Measurements from ENCODE around the gene VCL. TPM values are rescaled to one million over a fixed set of nuclear protein-coding genes. Genes with fewer than 3 reads are reported as not detected.

Gene VCL
- total and polyA plus RNA-seq, 9 of the 15 experiments (the other 6 are each of a cell fraction or from before 2014, with no cell fraction given): 29.8 to 186 (median 76.4) TPM

DNA sequence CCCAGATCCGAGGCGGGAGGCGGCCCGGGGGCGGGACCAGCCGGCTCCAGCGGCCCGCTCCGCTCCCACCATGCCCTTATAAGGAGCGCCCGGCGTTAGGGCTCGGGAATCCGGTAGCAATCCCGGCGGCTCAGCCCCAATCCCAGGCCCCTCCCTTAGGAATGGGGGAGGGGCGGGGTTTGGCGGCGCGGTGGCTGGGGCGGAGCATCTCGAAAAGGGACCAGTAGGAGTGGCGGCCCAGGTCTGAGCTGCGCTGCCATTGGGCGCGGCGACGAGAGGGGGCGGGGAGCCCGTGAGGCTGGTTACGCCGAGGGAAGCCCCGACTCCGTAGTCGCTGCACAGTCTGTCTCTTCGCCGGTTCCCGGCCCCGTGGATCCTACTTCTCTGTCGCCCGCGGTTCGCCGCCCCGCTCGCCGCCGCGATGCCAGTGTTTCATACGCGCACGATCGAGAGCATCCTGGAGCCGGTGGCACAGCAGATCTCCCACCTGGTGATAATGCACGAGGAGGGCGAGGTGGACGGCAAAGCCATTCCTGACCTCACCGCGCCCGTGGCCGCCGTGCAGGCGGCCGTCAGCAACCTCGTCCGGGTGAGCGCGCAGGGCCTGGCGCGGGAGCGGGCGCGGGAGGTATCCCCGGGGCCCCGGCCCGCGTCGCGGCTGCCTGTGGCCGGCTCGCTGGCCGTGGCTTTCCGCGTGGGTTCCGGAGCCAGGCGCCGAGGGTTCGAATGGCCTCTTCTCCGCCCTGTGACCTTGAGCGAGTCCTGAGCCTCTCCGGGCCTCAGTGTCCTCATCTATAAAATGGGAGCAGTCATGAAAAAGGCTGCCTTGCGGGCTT is at the start of gene VCL (continued):
- TF ChIP-seq, protein P1, sequence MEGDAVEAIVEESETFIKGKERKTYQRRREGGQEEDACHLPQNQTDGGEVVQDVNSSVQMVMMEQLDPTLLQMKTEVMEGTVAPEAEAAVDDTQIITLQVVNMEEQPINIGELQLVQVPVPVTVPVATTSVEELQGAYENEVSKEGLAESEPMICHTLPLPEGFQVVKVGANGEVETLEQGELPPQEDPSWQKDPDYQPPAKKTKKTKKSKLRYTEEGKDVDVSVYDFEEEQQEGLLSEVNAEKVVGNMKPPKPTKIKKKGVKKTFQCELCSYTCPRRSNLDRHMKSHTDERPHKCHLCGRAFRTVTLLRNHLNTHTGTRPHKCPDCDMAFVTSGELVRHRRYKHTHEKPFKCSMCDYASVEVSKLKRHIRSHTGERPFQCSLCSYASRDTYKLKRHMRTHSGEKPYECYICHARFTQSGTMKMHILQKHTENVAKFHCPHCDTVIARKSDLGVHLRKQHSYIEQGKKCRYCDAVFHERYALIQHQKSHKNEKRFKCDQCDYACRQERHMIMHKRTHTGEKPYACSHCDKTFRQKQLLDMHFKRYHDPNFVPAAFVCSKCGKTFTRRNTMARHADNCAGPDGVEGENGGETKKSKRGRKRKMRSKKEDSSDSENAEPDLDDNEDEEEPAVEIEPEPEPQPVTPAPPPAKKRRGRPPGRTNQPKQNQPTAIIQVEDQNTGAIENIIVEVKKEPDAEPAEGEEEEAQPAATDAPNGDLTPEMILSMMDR (IDR thresholded peaks at IDR 0.05 in 2 of 3, conservative IDR thresholded peaks at IDR 0.05 in 1 of 3; ENCODE audit: insufficient read depth in 2 of 3, low read depth in 1 of 3, low read length in 3 of 3): no peak
- TF ChIP-seq RUNX1 (IDR thresholded peaks at IDR 0.05; ENCODE audit: low read depth): no peak
- TF ChIP-seq HMG20A (CRISPR knock-in tag; conservative IDR thresholded peaks at IDR 0.05): no peak
- no peak for TF ChIP-seq STAT5A (IDR thresholded peaks at IDR 0.05; ENCODE audit: borderline replicate concordance, low read length)
- TF ChIP-seq, protein P2, sequence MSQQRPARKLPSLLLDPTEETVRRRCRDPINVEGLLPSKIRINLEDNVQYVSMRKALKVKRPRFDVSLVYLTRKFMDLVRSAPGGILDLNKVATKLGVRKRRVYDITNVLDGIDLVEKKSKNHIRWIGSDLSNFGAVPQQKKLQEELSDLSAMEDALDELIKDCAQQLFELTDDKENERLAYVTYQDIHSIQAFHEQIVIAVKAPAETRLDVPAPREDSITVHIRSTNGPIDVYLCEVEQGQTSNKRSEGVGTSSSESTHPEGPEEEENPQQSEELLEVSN (IDR thresholded peaks at IDR 0.05; ENCODE audit: borderline replicate concordance in 1 of 2, extremely low read depth in 1 of 2, insufficient read depth in 1 of 2, insufficient read length in 1 of 2, low read depth in 1 of 2, low read length in 1 of 2, poor library complexity in 1 of 2, severe bottlenecking in 1 of 2): peak; percentile 58 to 61
- TF ChIP-seq, protein P3, sequence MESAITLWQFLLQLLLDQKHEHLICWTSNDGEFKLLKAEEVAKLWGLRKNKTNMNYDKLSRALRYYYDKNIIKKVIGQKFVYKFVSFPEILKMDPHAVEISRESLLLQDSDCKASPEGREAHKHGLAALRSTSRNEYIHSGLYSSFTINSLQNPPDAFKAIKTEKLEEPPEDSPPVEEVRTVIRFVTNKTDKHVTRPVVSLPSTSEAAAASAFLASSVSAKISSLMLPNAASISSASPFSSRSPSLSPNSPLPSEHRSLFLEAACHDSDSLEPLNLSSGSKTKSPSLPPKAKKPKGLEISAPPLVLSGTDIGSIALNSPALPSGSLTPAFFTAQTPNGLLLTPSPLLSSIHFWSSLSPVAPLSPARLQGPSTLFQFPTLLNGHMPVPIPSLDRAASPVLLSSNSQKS (CRISPR knock-in tag; IDR thresholded peaks at IDR 0.05): no peak
- TF ChIP-seq EZH2 (IDR thresholded peaks at IDR 0.05; ENCODE audit: borderline replicate concordance, low read depth, low read length): no peak
- TF ChIP-seq, protein P4, sequence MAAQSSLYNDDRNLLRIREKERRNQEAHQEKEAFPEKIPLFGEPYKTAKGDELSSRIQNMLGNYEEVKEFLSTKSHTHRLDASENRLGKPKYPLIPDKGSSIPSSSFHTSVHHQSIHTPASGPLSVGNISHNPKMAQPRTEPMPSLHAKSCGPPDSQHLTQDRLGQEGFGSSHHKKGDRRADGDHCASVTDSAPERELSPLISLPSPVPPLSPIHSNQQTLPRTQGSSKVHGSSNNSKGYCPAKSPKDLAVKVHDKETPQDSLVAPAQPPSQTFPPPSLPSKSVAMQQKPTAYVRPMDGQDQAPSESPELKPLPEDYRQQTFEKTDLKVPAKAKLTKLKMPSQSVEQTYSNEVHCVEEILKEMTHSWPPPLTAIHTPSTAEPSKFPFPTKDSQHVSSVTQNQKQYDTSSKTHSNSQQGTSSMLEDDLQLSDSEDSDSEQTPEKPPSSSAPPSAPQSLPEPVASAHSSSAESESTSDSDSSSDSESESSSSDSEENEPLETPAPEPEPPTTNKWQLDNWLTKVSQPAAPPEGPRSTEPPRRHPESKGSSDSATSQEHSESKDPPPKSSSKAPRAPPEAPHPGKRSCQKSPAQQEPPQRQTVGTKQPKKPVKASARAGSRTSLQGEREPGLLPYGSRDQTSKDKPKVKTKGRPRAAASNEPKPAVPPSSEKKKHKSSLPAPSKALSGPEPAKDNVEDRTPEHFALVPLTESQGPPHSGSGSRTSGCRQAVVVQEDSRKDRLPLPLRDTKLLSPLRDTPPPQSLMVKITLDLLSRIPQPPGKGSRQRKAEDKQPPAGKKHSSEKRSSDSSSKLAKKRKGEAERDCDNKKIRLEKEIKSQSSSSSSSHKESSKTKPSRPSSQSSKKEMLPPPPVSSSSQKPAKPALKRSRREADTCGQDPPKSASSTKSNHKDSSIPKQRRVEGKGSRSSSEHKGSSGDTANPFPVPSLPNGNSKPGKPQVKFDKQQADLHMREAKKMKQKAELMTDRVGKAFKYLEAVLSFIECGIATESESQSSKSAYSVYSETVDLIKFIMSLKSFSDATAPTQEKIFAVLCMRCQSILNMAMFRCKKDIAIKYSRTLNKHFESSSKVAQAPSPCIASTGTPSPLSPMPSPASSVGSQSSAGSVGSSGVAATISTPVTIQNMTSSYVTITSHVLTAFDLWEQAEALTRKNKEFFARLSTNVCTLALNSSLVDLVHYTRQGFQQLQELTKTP (IDR thresholded peaks at IDR 0.05; ENCODE audit: low read depth in 1 of 2, partially characterized antibody in 2 of 2): no peak
- no peak; the same call in 1 of the 2 replicates for TF ChIP-seq HLTF (IDR thresholded peaks at IDR 0.05)
- TF ChIP-seq SIN3A (IDR thresholded peaks at IDR 0.05; ENCODE audit: borderline replicate concordance in 2 of 2, control insufficient read depth in 1 of 2, low read depth in 2 of 2, low read length in 2 of 2): peak; percentile 41 to 56; a peak in 3 of 4 replicates
- TF ChIP-seq, protein P5, sequence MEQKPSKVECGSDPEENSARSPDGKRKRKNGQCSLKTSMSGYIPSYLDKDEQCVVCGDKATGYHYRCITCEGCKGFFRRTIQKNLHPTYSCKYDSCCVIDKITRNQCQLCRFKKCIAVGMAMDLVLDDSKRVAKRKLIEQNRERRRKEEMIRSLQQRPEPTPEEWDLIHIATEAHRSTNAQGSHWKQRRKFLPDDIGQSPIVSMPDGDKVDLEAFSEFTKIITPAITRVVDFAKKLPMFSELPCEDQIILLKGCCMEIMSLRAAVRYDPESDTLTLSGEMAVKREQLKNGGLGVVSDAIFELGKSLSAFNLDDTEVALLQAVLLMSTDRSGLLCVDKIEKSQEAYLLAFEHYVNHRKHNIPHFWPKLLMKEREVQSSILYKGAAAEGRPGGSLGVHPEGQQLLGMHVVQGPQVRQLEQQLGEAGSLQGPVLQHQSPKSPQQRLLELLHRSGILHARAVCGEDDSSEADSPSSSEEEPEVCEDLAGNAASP (IDR thresholded peaks at IDR 0.05): no peak
- peak; percentile 53; the same call in 1 of the 2 replicates for TF ChIP-seq RBM14 (IDR thresholded peaks at IDR 0.05; ENCODE audit: borderline replicate concordance, insufficient read depth, low read depth, low read length)
- TF ChIP-seq SPI1 (IDR thresholded peaks at IDR 0.05; ENCODE audit: borderline replicate concordance, low read depth, low read length): no peak
- peak; percentile 91 for TF ChIP-seq RBBP5 (IDR thresholded peaks at IDR 0.05; ENCODE audit: borderline replicate concordance, insufficient read depth, low read length, poor library complexity, severe bottlenecking)
- TF ChIP-seq ZNF77 (CRISPR knock-in tag; IDR thresholded peaks at IDR 0.05): no peak

Data from K562 (cell line).